HCT116 (cell line): ENCODE data around the gene CD69. TPM values are rescaled to one million over a fixed set of nuclear protein-coding genes. Genes with fewer than 3 reads are reported as not detected.
"Not testable (repeated sequence)": the region's sequence is repeated elsewhere in the genome, so short reads cannot be mapped to it uniquely, and the experiment has no call there.

ENCODE experiments used
- ATAC-seq: fragments of 200-7000 bp; cut with Tn5 transposase; 2 replicates; pipeline ENCODE4 v1.9.1; 2020; ENCODE audit warnings: mild to moderate bottlenecking, moderate library complexity
- BruUV-seq: library from RNA; stranded (reverse); fragments of 400-500 nt; replicated peaks from 2 replicates; lab custom pipeline; 2021; lab: Mats Ljungman, UMichigan
- CTCF ChIA-PET: fragments of 300-600 bp; sonication (Branson Sonifier 250); formaldehyde crosslinking; loops from one replicate; lab custom pipeline; 2021; ENCODE audit warnings: antibody characterized with exemption; lab: Charles Lee
- POLR2A ChIA-PET: fragments of 300-600, 350-600 bp; sonication (Branson Sonifier 250); formaldehyde crosslinking; loops from one replicate; lab custom pipeline; 2021; ENCODE audit warnings: antibody characterized with exemption; lab: Charles Lee
- RAD21 ChIA-PET, 2 experiments: fragments of 300-600 bp; sonication (Branson Sonifier 250); formaldehyde crosslinking; loops; one replicate each; lab custom pipeline; 2023; ENCODE audit warnings: low total read pairs in 2 of 2; ENCODE audit not compliant: uncharacterized antibody in 2 of 2, unreplicated experiment in 2 of 2, low non-redundant PET in 1 of 2; lab: Charles Lee
- DNase-seq: peaks from one replicate; pipeline ENCODE4 v3.0.0-alpha.2; 2010; ENCODE audit warnings: low read depth, low spot score
- H2AFZ ChIP-seq: fragments of 200-600 bp; shearing (Covaris generic), sonication (generic); 2 replicates; pipeline ENCODE4 v1.6.1; 2017; ENCODE audit warnings: low read depth, mixed run types, mixed read lengths, antibody characterized with exemption, low read length; ENCODE audit not compliant: poor library complexity, severe bottlenecking
- H3K27ac ChIP-seq: 2 replicates; pipeline ENCODE4 v1.5.1; 2012; ENCODE audit warnings: low read depth, low read length
- H3K27me3 ChIP-seq: fragments of 200-600 bp; sonication (generic); 2 replicates; pipeline ENCODE4 v1.6.1; 2016; ENCODE audit warnings: mixed run types, low read length, mixed read lengths; ENCODE audit not compliant: insufficient read depth
- H3K36me3 ChIP-seq, 2 experiments: fragments of 200-500 bp in 1 of 2; fragments of 200-600 bp in 1 of 2; sonication (Bioruptor generic) in 1 of 2; sonication (generic) in 1 of 2; 2 replicates each; pipeline versions ENCODE4 v1.5.1 to v1.6.1; 2014 to 2016; ENCODE audit warnings: low read length in 2 of 2, inconsistent platforms in 1 of 2, mixed read lengths in 1 of 2, mixed run types in 1 of 2; ENCODE audit not compliant: insufficient read depth in 2 of 2, control insufficient read depth in 1 of 2
- H3K4me1 ChIP-seq, 2 experiments: fragments of 200-600 bp in 1 of 2; sonication (generic) in 1 of 2; 2 replicates each; pipeline versions ENCODE4 v1.5.1 to v1.6.1; 2012 to 2017; ENCODE audit warnings: low read length in 2 of 2, inconsistent platforms in 1 of 2, mild to moderate bottlenecking in 1 of 2, mixed read lengths in 1 of 2, mixed run types in 1 of 2, moderate library complexity in 1 of 2; ENCODE audit not compliant: insufficient read depth in 2 of 2, control insufficient read depth in 1 of 2
- H3K4me2 ChIP-seq: fragments of 200-600 bp; sonication (generic); 2 replicates; pipeline ENCODE4 v1.6.1; 2017; ENCODE audit warnings: mixed run types, low read length, mixed read lengths
- H3K4me3 ChIP-seq, 2 experiments: fragments of 200-600 bp in 1 of 2; sonication (generic) in 1 of 2; replicated peaks in 1 of 2; 2 replicates each; pipeline ENCODE4 v1.5.1; 2011 to 2016; ENCODE audit warnings: low read length in 2 of 2, control low read depth in 1 of 2, low read depth in 1 of 2, mild to moderate bottlenecking in 1 of 2, mixed read lengths in 1 of 2, mixed run types in 1 of 2
- H3K79me2 ChIP-seq: fragments of 200-600 bp; sonication (generic); 2 replicates; pipeline ENCODE4 v1.6.1; 2017; ENCODE audit warnings: mild to moderate bottlenecking, mixed run types, low read length, moderate library complexity, mixed read lengths; ENCODE audit not compliant: insufficient read depth
- H3K9ac ChIP-seq: fragments of 200-600 bp; sonication (generic); 2 replicates; pipeline ENCODE4 v1.6.1; 2016; ENCODE audit warnings: low read length, mixed read lengths
- H3K9me2 ChIP-seq: fragments of 200-600 bp; sonication (generic), shearing (Covaris generic); 2 replicates; pipeline ENCODE4 v1.6.1; 2017; ENCODE audit warnings: mixed run types, mild to moderate bottlenecking, moderate library complexity; ENCODE audit not compliant: insufficient read depth
- H3K9me3 ChIP-seq, 2 experiments: fragments of 200-500 bp in 1 of 2; fragments of 200-600 bp in 1 of 2; sonication (Bioruptor generic) in 1 of 2; sonication (generic) in 1 of 2; 2 replicates each; pipeline ENCODE4 v1.6.1; 2014 to 2017; ENCODE audit warnings: low read length in 2 of 2, mixed read lengths in 2 of 2, inconsistent platforms in 1 of 2, low read depth in 1 of 2, mild to moderate bottlenecking in 1 of 2, mixed run types in 1 of 2, moderate library complexity in 1 of 2; ENCODE audit not compliant: control insufficient read depth in 1 of 2, insufficient read depth in 1 of 2
- H4K20me1 ChIP-seq: fragments of 200-600 bp; sonication (generic), shearing (Covaris generic); 2 replicates; pipeline ENCODE4 v1.6.1; 2017; ENCODE audit warnings: mixed run types, mild to moderate bottlenecking, moderate library complexity; ENCODE audit not compliant: insufficient read depth
- FOSL1 ChIP-seq: IDR thresholded peaks from 2 replicates; pipeline ENCODE4 v1.6.1; 2012; ENCODE audit warnings: low read depth
- JUND ChIP-seq: IDR thresholded peaks from 2 replicates; pipeline ENCODE4 v1.6.1; 2012
- MAX ChIP-seq: IDR thresholded peaks from 2 replicates; pipeline ENCODE4 v1.6.1; 2012
- SRF ChIP-seq: IDR thresholded peaks from 2 replicates; pipeline ENCODE4 v1.6.1; 2012; ENCODE audit warnings: low read depth
- intact Hi-C: fragments of 100-400 bp; cut with micrococcal nuclease; formaldehyde crosslinking; loops from 2 replicates; pipeline ENCODE4 v1.10.0; 2022
- total RNA-seq: library from RNA; stranded (reverse); gene quantifications from one replicate; pipeline ENCODE4 v1.2.1, GENCODE V29; 2021; ENCODE audit not compliant: unreplicated experiment

CD69 gene
- total RNA-seq, 1 experiment from 2014 or later: not detected

- RAD21 ChIA-PET, H3K4me3 ChIP-seq, H3K4me2 ChIP-seq, H3K9me2 ChIP-seq, H3K79me2 ChIP-seq, H2AFZ ChIP-seq, H3K36me3 ChIP-seq, intact Hi-C loops, H3K9me3 ChIP-seq, H3K27me3 ChIP-seq, ATAC-seq, H3K9ac ChIP-seq, H4K20me1 ChIP-seq, H3K27ac ChIP-seq, H3K4me1 ChIP-seq, DNase-seq, BruUV-seq, POLR2A ChIA-PET: not testable (repeated sequence)
- CTCF ChIA-PET: interaction anchor here (2.2 kb wide), 1 partner anchor 11 kb away, joined by 12 read pairs; no protein-coding TSS in a partner anchor
These were observed 21.8 kb downstream of the CD69 start for GRCh38 chr12:9738905-9739304.

GRCh38 chr12:9736936-9737705 is 23.6 kb downstream of the CD69 start:
- TF ChIP-seq SRF (no peak), MAX (no peak), FOSL1 (no peak), JUND (no peak)
- BruUV-seq: no TSS peak
- no peaks in the 10 kb centered on the region for H3K36me3 ChIP-seq
- H3K4me3 ChIP-seq: no peak overlapping the region
- H4K20me1 ChIP-seq: no peaks in the 10 kb centered on the region
- ChIA-PET POLR2A (no interaction called here), RAD21 (no interaction called here), CTCF (interaction anchor here (2.2 kb wide), 1 partner anchor 13 kb away, joined by 12 read pairs; no protein-coding TSS in a partner anchor)
- ATAC-seq (no peak), DNase-seq (no peak)
- no peaks in the 10 kb centered on the region for H3K79me2 ChIP-seq
- no peaks in the 10 kb centered on the region for H3K4me1 ChIP-seq
- no peaks in the 10 kb centered on the region for H3K9me2 ChIP-seq
- no peak overlapping the region for H2AFZ ChIP-seq
- intact Hi-C loops: no loop called here
- no peaks in the 10 kb centered on the region for H3K9me3 ChIP-seq
- no peak overlapping the region for H3K9ac ChIP-seq
- peaks cover 15% of the 10 kb centered on the region for H3K27me3 ChIP-seq
- no peak overlapping the region for H3K27ac ChIP-seq
- H3K4me2 ChIP-seq: no peak overlapping the region
